Measurements from ENCODE around the gene ZSCAN9. TPM values are rescaled to one million over a fixed set of nuclear protein-coding genes. Genes with fewer than 3 reads are reported as not detected.

Gene ZSCAN9
- total RNA-seq, 4 donors from 2014 or later, result 12.6 to 26.1 (median 16.7) TPM

GRCh38 chr6:28206928-28207509 is 18.1 kb upstream of the ZSCAN9 start:
- Histone ChIP-seq H3K36me3 (no peaks in the 10 kb centered on the region), H3K4me1 (peaks cover 2 to 22% (median 9%) of the 10 kb centered on the region in 4 donors), H3K27ac (peak overlapping the region in 3 of 4 donors; percentile 30 to 64 (median 60)), H3K4me3 (peak overlapping the region in 3 of 4 donors; percentile 25 to 49 (median 36)), H3K27me3 (peaks cover 85% of the 10 kb centered on the region), H3K9me3 (no peaks in the 10 kb centered on the region)
- WGBS, 2 donors (ENCODE audit: low coverage in 1 of 2), result 3 to 11% methylated on average over 7 to 15 of the region's 15 CpGs
- TF ChIP-seq CTCF (IDR thresholded peaks at IDR 0.05) (no peak), POLR2A (IDR thresholded peaks at IDR 0.05) (no peak), EP300 (IDR thresholded peaks at IDR 0.05; ENCODE audit: low read depth) (no peak), POLR2AphosphoS5 (IDR thresholded peaks at IDR 0.05) (no peak)
- intact Hi-C loops (cut with DNase I; ENCODE audit: low total_unique reads) (no loop called here), in situ Hi-C loops (cut with MboI; ENCODE audit: low pct_ligation_motif_present in 1 of 4, low pct_unique_long_range_greater_than_20kb in 1 of 4, low sequenced_read_pairs in 3 of 4) (no loop called here)
- DNase-seq, result no peak

DNA sequence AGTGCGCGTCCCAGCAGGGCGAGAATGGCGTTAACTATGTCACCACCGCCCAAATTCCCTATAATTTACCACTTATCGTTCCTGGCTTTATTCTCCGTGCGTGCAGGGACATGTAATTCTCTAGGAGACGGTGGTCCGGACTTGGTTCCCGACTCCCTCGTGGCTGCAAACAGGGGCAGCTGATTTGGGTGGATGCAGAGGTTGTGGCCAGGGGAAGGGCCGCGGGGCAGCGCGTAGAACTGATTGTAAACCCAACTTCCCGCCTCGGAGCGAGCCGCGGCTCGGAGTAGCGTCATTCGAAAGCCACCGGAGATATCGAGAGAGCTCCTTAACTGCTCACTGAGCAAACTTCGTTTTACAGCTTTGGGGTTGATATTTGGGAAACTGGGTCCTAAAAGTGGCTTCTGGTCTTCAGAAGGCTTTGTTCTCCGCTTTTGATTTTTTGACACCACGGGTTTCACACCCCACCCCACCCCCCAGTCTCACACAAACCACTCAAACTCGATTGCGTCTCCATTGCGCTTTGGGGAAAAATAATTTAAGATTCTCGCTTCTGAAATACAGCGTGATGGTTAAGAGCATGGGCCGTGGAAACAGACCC is 17.5 kb upstream of the ZSCAN9 start:
- Histone ChIP-seq H3K4me3 (peak overlapping the region in 3 of 4 donors; percentile 25 to 49 (median 36)), H3K36me3 (no peaks in the 10 kb centered on the region), H3K9me3 (no peaks in the 10 kb centered on the region), H3K27ac (peak overlapping the region in 3 of 4 donors; percentile 30 to 64 (median 60)), H3K4me1 (peaks cover 5 to 28% (median 12%) of the 10 kb centered on the region in 4 donors), H3K27me3 (peaks cover 91% of the 10 kb centered on the region)
- WGBS, 2 donors (ENCODE audit: low coverage in 1 of 2), result 9 to 13% methylated on average over 3 to 35 of the region's 35 CpGs
- DNase-seq, result peak; percentile 24
- intact Hi-C loops (cut with DNase I; ENCODE audit: low total_unique reads), result no loop called here
- in situ Hi-C loops (cut with MboI; ENCODE audit: low pct_ligation_motif_present in 1 of 4, low pct_unique_long_range_greater_than_20kb in 1 of 4, low sequenced_read_pairs in 3 of 4), result no loop called here
- TF ChIP-seq POLR2A (IDR thresholded peaks at IDR 0.05) (no peak), EP300 (IDR thresholded peaks at IDR 0.05; ENCODE audit: low read depth) (no peak), CTCF (IDR thresholded peaks at IDR 0.05) (no peak), POLR2AphosphoS5 (IDR thresholded peaks at IDR 0.05) (no peak)

DNA sequence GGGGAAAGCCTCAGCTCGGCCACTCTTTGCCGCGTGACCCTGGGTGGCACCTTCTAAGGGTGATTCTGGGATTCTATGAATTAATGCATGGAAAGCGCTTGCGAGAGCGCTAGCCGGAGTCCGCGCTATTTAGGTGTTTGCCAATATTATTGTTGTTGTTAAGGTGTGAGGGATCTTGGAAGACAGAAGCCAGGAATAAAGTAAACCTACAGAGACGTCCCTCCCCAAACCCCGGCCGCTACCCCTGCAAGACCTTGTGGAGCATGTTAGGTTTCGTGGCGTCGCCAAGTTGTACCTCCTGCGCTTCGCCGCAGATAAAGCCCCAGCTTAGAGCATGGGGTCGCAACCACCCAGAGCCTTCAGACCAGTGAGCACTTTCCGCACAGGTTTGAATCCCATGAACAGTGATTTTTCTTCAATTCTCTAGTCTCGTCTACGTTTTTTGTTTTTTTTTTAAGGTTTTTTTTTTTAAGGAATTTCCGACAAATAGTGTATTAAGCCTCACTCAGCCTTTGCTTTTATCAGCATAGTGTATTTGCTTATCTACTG is 16.9 kb upstream of the ZSCAN9 start:
- TF ChIP-seq POLR2A (IDR thresholded peaks at IDR 0.05), result no peak
- TF ChIP-seq EP300 (IDR thresholded peaks at IDR 0.05; ENCODE audit: low read depth), result no peak
- TF ChIP-seq POLR2AphosphoS5 (IDR thresholded peaks at IDR 0.05), result no peak
- no peak for TF ChIP-seq CTCF (IDR thresholded peaks at IDR 0.05)

GRCh38 chr6:28209753-28210535 is 15.1 kb upstream of the ZSCAN9 start:
- Histone ChIP-seq H3K9me3 (no peaks in the 10 kb centered on the region), H3K27me3 (peaks cover 98% of the 10 kb centered on the region), H3K4me1 (peaks cover 10 to 36% (median 13%) of the 10 kb centered on the region in 4 donors), H3K36me3 (no peaks in the 10 kb centered on the region), H3K4me3 (no peak overlapping the region), H3K27ac (no peak overlapping the region)
- TF ChIP-seq POLR2AphosphoS5 (IDR thresholded peaks at IDR 0.05), result no peak
- TF ChIP-seq POLR2A (IDR thresholded peaks at IDR 0.05), result no peak
- no peak for TF ChIP-seq CTCF (IDR thresholded peaks at IDR 0.05)
- TF ChIP-seq EP300 (IDR thresholded peaks at IDR 0.05; ENCODE audit: low read depth), result no peak
- no peak for DNase-seq
- in situ Hi-C loops (cut with MboI; ENCODE audit: low pct_ligation_motif_present in 1 of 4, low pct_unique_long_range_greater_than_20kb in 1 of 4, low sequenced_read_pairs in 3 of 4) (loop anchor here in 1 of 4 donors (10.0 kb wide), 1 partner anchor 65 kb away; the partner anchor contains the start of gene ZKSCAN8), intact Hi-C loops (cut with DNase I; ENCODE audit: low total_unique reads) (no loop called here)
- 57 to 60% methylated on average over 7 of the region's 7 CpGs for WGBS, 2 donors (ENCODE audit: low coverage in 1 of 2)

More for the DNA sequence above, 16.9 kb upstream of the ZSCAN9 start:
- in situ Hi-C loops (cut with MboI; ENCODE audit: low pct_ligation_motif_present in 1 of 4, low pct_unique_long_range_greater_than_20kb in 1 of 4, low sequenced_read_pairs in 3 of 4), result no loop called here
- peaks cover 95% of the 10 kb centered on the region for H3K27me3 ChIP-seq
- no peaks in the 10 kb centered on the region for H3K9me3 ChIP-seq
- no peaks in the 10 kb centered on the region for H3K36me3 ChIP-seq
- H3K27ac ChIP-seq, result peak overlapping the region in 2 of 4 donors; percentile 60 to 64
- 19 to 20% methylated on average over 4 to 23 of the region's 23 CpGs for WGBS, 2 donors (ENCODE audit: low coverage in 1 of 2)
- intact Hi-C loops (cut with DNase I; ENCODE audit: low total_unique reads), result no loop called here
- H3K4me1 ChIP-seq, result peaks cover 10 to 32% (median 12%) of the 10 kb centered on the region in 4 donors
- DNase-seq, result no peak
- H3K4me3 ChIP-seq, result peak overlapping the region in 3 of 4 donors; percentile 25 to 49 (median 36)

Measured in transverse colon (tissue), 4 donors.